ENCODE results near the gene CHRNB1. TPM values are rescaled to one million over a fixed set of nuclear protein-coding genes. Genes with fewer than 3 reads are reported as not detected.

CHRNB1 gene
- total RNA-seq, 1 experiment from 2014 or later = 12.7 TPM

- no peaks in the 10 kb centered on the region for H3K27me3 Mint-ChIP-seq (ENCODE audit: low read depth)
- no peak overlapping the region for H3K4ac ChIP-seq (ENCODE audit: low read depth, low read length)
- H3K4me2 ChIP-seq (ENCODE audit: insufficient read depth, insufficient read length, low read length) = no peak overlapping the region
- no peak overlapping the region for H3K4me3 Mint-ChIP-seq
- no peak overlapping the region for H2AK5ac ChIP-seq (ENCODE audit: insufficient read length, low read length)
- H2BK20ac ChIP-seq (ENCODE audit: low read depth, low read length, poor library complexity, severe bottlenecking) = no peak overlapping the region
- H3K9me3 ChIP-seq (ENCODE audit: control insufficient read depth, low read depth, low read length) = no peaks in the 10 kb centered on the region
- no peak overlapping the region for H3K14ac ChIP-seq (ENCODE audit: insufficient read depth, low read length)
- peaks cover 9 to 21% of the 10 kb centered on the region in 2 experiments for H3K4me1 Mint-ChIP-seq
- H3K27ac Mint-ChIP-seq = no peak overlapping the region; a peak in 2 of 7 replicates
- TF ChIP-seq CTCF (conservative IDR thresholded peaks at IDR 0.05) = no peak
- no peak overlapping the region for H4K5ac ChIP-seq (ENCODE audit: insufficient read length, low read depth, low read length)
- DNase-seq = no peak
- H4K8ac ChIP-seq (replicated peaks; ENCODE audit: insufficient read length, low read depth, low read length) = no peak overlapping the region
- no peaks in the 10 kb centered on the region for H3K27me3 ChIP-seq (ENCODE audit: insufficient read depth, low read length)
- no peak overlapping the region for H3K27ac ChIP-seq (ENCODE audit: insufficient read length, low read depth, low read length)
- H4K91ac ChIP-seq (ENCODE audit: insufficient read length, low read depth, low read length) = no peak overlapping the region
- no peak overlapping the region for H2BK12ac ChIP-seq (ENCODE audit: insufficient read length, low read depth, low read length)
- no peak overlapping the region for H3K9ac ChIP-seq (ENCODE audit: extremely low read depth, insufficient read length, low read length)
- H3K79me2 ChIP-seq (ENCODE audit: insufficient read depth, low read length) = no peaks in the 10 kb centered on the region
- H3K9me3 Mint-ChIP-seq = no peaks in the 10 kb centered on the region
- peaks cover 3 to 20% (median 18%) of the 10 kb centered on the region in 3 experiments; a peak in 5 of 7 replicates for H3K36me3 Mint-ChIP-seq (ENCODE audit: insufficient read depth in 1 of 3, low read depth in 3 of 3)
- no peak overlapping the region for H2BK120ac ChIP-seq (ENCODE audit: low read depth, low read length, poor library complexity, severe bottlenecking)
- no peak overlapping the region for H2AFZ ChIP-seq (ENCODE audit: low read length)
- WGBS (ENCODE audit: extremely low coverage, insufficient read length, low lambda C conversion rate) = no CpG with 5 or more reads among the region's 14 CpGs
- no peak overlapping the region for H3T11ph ChIP-seq (ENCODE audit: low read length)
- peaks cover 8% of the 10 kb centered on the region; the same call in 1 of the 2 replicates for H3K4me1 ChIP-seq (ENCODE audit: insufficient read depth, low read length)
- H2BK15ac ChIP-seq (ENCODE audit: low read depth, low read length) = no peak overlapping the region
- no peak overlapping the region for H3K56ac ChIP-seq (ENCODE audit: insufficient read length, low read depth, low read length)
- H3K23ac ChIP-seq (ENCODE audit: insufficient read length, low read depth, low read length) = no peak overlapping the region
- no peaks in the 10 kb centered on the region for H3K79me1 ChIP-seq (ENCODE audit: insufficient read depth, low read depth, low read length, poor library complexity, severe bottlenecking)
- peaks cover 2% of the 10 kb centered on the region for H4K20me1 ChIP-seq (ENCODE audit: control insufficient read depth, insufficient read depth, insufficient read length)
- H3K23me2 ChIP-seq (ENCODE audit: insufficient read length, low read depth, low read length, poor library complexity, severe bottlenecking) = no peaks in the 10 kb centered on the region
- H3K18ac ChIP-seq (ENCODE audit: insufficient read length, low read depth, low read length) = no peak overlapping the region
- H2BK5ac ChIP-seq (ENCODE audit: insufficient read length, low read length) = no peak overlapping the region
These were observed 18.5 kb downstream of the CHRNB1 start for GRCh38 chr17:7463372-7463846.
